Ramos (cell line): Measurements from ENCODE around the gene PRKAG1.

Experiments
- in situ Hi-C: fragments of 300-500 bp; cut with MboI; formaldehyde crosslinking; loops from one replicate; pipeline ENCODE4 v1.14.3; 2022; ENCODE audit warnings: low sequenced_read_pairs; ENCODE audit not compliant: unreplicated experiment

PRKAG1 gene

DNA sequence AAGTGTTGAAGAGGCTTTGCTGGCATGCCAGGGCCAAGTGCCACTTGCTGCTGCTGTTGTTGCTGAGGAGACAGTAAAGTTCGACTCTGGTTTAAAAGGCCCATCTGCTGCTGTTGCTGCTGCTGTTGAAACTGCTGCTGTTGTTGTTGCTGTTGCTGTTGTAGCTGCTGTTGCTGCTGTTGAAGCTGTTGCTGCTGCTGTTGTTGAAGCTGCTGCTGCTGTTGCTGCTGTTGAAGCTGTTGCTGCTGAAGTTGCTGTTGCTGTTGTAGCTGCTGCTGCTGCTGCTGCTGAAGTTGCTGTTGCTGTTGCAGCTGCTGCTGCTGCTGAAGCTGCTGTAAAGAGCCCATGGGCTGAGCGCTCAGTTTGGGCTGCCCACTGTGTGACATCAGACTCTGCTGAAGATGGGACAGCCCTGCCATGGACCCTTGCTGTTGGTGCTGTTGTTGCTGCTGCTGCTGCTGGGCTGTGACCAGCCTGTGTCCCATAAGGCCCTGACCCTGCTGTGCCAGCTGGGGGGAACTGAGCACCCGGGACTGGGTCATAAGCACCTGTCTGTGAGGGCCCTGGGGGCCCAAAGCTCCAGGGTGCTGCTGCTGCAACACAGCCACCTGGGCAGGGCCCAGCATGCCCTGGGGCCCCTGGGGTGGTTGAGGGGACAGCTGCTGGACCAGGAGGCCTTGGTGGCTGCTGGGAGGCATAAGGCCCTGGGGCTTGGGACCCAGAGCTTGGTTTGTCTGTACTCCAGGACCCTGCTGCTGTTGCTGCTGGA lies 14.3 kb upstream of the PRKAG1 start:
- in situ Hi-C loops = no loop called here

- in situ Hi-C loops = no loop called here
Observed at GRCh38 chr12:49032276-49032675, 13.7 kb upstream of the PRKAG1 start.

DNA sequence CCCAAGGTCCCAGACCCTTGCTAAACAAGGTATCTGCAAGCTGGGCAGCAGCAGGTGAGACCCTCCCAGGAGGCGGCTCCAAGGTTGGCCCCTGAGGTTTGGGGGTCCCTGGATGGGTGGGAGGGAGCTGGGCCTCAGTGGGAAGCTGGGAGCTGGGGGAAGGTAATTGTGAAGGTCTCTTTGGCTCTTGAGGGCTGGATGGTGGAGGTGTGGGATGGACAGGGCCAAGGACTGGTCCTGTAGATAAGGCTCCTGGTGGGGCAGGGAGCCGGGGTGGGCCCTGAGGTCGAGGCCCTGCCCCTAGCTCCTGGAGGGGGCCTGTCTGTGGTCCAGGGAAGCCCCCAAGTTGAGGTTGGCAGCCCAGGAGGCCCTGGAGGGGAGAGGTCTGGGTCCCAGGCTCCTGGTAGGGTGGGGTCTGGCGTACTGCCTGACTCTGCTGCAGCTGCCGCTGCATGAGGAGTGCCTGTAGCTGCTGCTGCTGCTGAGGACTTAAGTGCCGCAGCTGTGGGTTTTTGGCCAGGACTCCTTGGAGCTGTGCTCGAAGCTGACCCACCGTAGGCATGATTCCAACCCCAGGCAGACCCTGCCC lies 13.1 kb upstream of the PRKAG1 start:
- in situ Hi-C loops = no loop called here

DNA sequence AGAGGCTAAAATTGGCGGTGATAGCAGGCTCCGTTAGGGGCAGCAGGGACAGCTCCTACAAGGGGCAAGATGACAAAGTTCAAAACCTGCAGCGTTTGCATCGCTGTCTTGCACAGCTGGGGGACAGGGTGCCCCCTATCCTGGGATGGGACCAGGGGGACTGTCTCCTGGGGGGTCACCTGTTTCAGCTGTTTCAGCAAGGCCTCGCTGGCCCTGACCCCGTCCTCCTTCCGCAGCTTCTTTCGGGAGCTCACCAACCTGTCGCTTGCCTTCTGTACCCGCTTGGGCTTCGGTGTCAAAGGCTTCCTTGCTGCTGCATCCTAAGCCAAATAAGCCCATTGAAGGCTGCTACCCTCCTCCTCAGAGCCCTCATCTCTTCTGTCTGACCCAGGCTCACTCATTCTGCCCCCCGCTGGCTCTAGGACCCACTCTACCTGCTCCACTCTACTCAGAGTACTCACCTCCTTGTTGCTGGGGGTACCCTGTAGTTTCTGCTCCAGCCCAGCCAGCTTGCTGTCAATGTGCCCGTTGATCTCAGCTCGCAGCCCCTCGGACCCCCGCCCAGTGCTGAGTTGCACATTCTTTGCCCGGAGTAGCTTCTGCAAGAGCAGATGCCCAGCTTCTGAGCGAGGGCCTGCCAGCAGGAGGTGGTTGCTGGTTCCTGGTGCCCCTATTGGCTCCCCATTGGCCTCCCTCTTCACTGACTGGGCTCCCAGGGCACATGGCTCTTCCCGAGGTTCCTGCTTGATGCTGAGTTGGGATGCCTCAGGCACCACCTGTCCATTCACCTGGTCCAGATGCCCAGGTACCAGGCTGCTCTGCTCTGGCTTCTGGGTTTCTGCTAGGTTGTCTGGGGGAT lies 12.4 kb upstream of the PRKAG1 start:
- in situ Hi-C loops = no loop called here

GRCh38 chr12:49030119-49030518 lies 11.5 kb upstream of the PRKAG1 start:
- in situ Hi-C loops = no loop called here

GRCh38 chr12:49028666-49029275 lies 10.2 kb upstream of the PRKAG1 start:
- in situ Hi-C loops = no loop called here

- in situ Hi-C loops = no loop called here
Observed at GRCh38 chr12:49027846-49028555, 9.4 kb upstream of the PRKAG1 start.

- in situ Hi-C loops = no loop called here
Observed at GRCh38 chr12:49026678-49027480, 8.3 kb upstream of the PRKAG1 start.

DNA sequence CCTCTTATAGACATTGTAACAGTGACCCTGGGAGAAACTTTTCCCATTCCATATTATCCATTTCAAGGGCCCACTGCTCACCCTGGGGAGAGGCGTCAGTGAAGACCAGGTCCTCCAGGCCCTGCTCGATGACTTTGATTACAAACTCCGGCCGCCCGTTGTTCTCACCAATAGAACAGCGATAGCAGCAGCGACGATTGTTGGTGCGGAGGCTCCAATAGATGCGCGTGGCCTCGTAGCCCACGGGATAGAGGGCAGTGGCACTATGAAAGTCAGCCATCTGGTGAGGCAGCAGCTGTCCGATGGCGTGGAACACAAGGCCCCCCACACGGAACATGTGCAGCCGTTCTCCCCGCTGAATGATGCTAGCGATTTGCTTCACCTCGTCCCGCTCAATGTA lies 7.5 kb upstream of the PRKAG1 start:
- in situ Hi-C loops = no loop called here

GRCh38 chr12:49025463-49025862 lies 6.9 kb upstream of the PRKAG1 start:
- in situ Hi-C loops = no loop called here

- in situ Hi-C loops = no loop called here
Observed at GRCh38 chr12:49024543-49024942, 6.0 kb upstream of the PRKAG1 start.

- in situ Hi-C loops = no loop called here
Observed at GRCh38 chr12:49023812-49024211, 5.2 kb upstream of the PRKAG1 start.

DNA sequence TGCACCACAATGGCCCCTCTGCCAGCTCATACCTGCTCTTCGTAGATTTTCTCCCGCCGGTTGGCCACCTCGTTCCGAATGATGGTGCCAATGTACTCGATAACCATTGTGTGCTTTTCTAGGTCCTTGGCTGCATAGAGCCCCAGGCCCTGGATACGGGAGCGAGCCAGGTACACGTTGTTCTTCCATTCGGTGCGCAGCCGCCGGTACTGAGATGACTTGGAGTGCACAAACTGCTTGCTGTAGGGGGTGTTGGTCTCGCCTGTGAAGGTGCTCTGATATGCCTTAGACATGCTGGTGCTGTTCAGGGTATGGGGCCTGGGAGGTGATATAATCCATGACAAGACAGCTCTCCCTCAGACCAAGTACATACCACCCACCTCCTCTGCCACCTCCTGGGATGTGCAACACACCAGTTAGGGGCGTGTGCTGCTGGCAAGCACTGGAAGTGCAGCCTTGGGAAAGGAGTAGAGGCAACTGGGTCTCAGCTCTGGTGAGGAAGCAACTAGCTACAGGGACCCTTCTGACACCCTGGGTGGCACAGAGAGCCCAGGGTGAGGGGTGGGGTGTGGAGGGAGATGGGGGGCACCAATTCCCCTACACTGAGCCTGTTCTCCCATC lies 4.1 kb upstream of the PRKAG1 start:
- in situ Hi-C loops = no loop called here

- in situ Hi-C loops = no loop called here
Observed at GRCh38 chr12:49021292-49021915, 2.8 kb upstream of the PRKAG1 start.

GRCh38 chr12:49020441-49020840 lies 1.9 kb upstream of the PRKAG1 start:
- in situ Hi-C loops = no loop called here

DNA sequence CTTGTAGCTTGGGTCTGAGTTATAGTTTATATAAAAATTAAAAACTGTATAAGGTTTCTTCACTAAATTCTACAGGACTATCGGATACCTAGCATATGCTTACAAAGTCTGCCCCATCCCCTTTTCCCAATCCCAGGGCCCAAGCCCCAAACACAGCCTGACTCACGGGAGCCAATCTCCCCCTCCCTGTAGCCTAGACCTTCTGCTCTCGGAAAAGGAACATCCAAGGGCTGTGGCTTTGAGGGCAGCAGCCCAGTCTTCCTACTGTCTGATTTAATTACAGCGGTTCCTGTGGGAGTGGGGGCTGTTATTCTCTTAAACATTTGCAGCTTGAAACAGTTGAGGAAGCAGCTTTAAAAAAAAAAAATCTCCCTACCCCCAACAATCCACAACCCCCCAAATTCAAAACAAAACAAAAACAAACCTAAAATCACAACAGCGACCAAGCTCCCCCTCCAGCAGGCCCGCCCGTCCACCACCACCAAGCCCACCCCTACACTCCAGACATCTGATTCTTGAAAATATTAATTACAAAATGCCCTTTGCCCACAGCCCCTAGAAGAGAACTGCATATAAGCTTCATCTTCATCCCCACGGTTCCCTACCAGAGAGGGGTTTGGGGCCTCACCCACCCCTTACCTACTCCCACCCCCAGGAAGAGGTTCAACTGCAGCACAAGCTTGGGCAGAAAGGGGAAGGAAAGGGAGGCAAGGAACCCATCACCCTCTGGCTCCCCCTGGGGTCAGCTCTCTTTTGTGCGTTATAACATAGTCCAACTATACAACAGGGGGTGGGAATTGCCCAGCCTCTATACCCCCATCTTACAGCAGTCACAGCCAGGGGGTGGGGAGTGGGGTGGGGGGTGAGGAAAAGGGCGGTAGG lies 1.1 kb upstream of the PRKAG1 start:
- in situ Hi-C loops = no loop called here

DNA sequence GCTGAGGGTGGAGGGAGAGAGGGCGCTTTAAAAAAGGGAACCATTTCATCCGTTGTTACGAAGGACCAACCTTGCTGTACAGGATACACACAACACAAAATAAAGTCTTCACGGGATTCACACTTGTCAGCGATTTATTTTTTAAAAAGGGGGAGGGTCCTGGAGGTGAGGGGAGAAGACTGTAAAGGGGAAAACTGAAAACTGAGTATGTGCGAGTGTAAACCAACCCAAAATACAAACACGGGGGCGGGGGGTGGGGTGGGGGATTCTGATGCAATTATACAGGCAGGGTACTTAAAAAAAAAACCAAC lies 499 bp upstream of the PRKAG1 start:
- in situ Hi-C loops = no loop called here

- in situ Hi-C loops = no loop called here
Observed at GRCh38 chr12:49017891-49018260, 700 bp downstream of the PRKAG1 start.
